Panc1 (cell line): ENCODE measurements around the gene GPA33. TPM values are rescaled to one million over a fixed set of nuclear protein-coding genes. Genes with fewer than 3 reads are reported as not detected.

Source experiments
- ATAC-seq: fragments of 200-7000 bp; cut with Tn5 transposase; 2 replicates; pipeline ENCODE4 v1.9.1; 2020; ENCODE audit warnings: mild to moderate bottlenecking, moderate library complexity
- BruUV-seq: library from RNA; stranded (reverse); fragments of 400-500 nt; replicated peaks from 2 replicates; lab custom pipeline; 2021; lab: Mats Ljungman, UMichigan
- CTCF ChIA-PET: fragments of 300-600 bp; sonication (Branson Sonifier 250); formaldehyde crosslinking; loops from one replicate; lab custom pipeline; 2022; ENCODE audit warnings: antibody characterized with exemption; lab: Charles Lee
- POLR2A ChIA-PET: fragments of 300-600 bp; sonication (Branson Sonifier 250); formaldehyde crosslinking; loops from one replicate; lab custom pipeline; 2022; ENCODE audit warnings: antibody characterized with exemption; lab: Charles Lee
- DNase-seq: peaks from one replicate; pipeline ENCODE4 v3.0.0-alpha.2; 2010; ENCODE audit warnings: low read depth, low spot score
- H3K27ac ChIP-seq: 2 replicates; pipeline ENCODE4 v1.5.1; 2011; ENCODE audit warnings: mild to moderate bottlenecking, low read length, inconsistent platforms
- H3K27me3 ChIP-seq: fragments of 200-500 bp; sonication (Bioruptor generic); 2 replicates; pipeline ENCODE4 v1.6.0; 2014; ENCODE audit warnings: low read length, inconsistent platforms; ENCODE audit not compliant: control insufficient read depth, insufficient read depth
- H3K36me3 ChIP-seq: fragments of 200-500 bp; sonication (Bioruptor generic); 2 replicates; pipeline ENCODE4 v1.5.1; 2014; ENCODE audit warnings: inconsistent platforms, mild to moderate bottlenecking, low read length, moderate library complexity; ENCODE audit not compliant: control insufficient read depth, insufficient read depth
- H3K4me1 ChIP-seq: 2 replicates; pipeline ENCODE4 v1.5.1; 2011; ENCODE audit warnings: inconsistent platforms, mild to moderate bottlenecking, low read length, moderate library complexity; ENCODE audit not compliant: control insufficient read depth, insufficient read depth
- H3K4me3 ChIP-seq, 2 experiments: 2 replicates each; pipeline ENCODE4 v1.5.1; 2011 to 2012; ENCODE audit warnings: low read depth in 2 of 2, low read length in 2 of 2, mild to moderate bottlenecking in 2 of 2, inconsistent platforms in 1 of 2, moderate library complexity in 1 of 2
- H3K9me3 ChIP-seq: fragments of 200-500 bp; sonication (Bioruptor generic); 2 replicates; pipeline ENCODE4 v1.5.1; 2014; ENCODE audit warnings: low read depth, mild to moderate bottlenecking, inconsistent platforms, low read length, moderate library complexity; ENCODE audit not compliant: control insufficient read depth, insufficient read depth
- CTCF ChIP-seq: fragments of 450-650 bp; IDR thresholded peaks from 2 replicates; pipeline ENCODE4 v1.5.1; 2017; ENCODE audit warnings: mild to moderate bottlenecking
- POLR2AphosphoS5 ChIP-seq: IDR thresholded peaks from 2 replicates; pipeline ENCODE4 v1.6.1; 2012; ENCODE audit warnings: mild to moderate bottlenecking, low read depth, low read length, moderate library complexity
- SIN3A ChIP-seq: IDR thresholded peaks from 2 replicates; pipeline ENCODE4 v1.6.1; 2012; ENCODE audit warnings: low read depth, mild to moderate bottlenecking, low read length, moderate library complexity, borderline replicate concordance; ENCODE audit not compliant: insufficient read depth
- TCF7L2 ChIP-seq: IDR thresholded peaks from 2 replicates; pipeline ENCODE4 v1.6.1; 2011; ENCODE audit warnings: mild to moderate bottlenecking, low read depth, low read length, inconsistent platforms
- in situ Hi-C: cut with HindIII; loops from 2 replicates; pipeline ENCODE4 v1.10.0; 2016; ENCODE audit warnings: low sequenced_read_pairs, low pct_unique_long_range_greater_than_20kb
- intact Hi-C: fragments of 100-400 bp; cut with micrococcal nuclease; formaldehyde crosslinking; loops from one replicate; pipeline ENCODE4 v1.10.0; 2022; ENCODE audit not compliant: unreplicated experiment
- total RNA-seq: library from RNA; stranded (reverse); gene quantifications from one replicate; pipeline ENCODE4 v1.2.1, GENCODE V29; 2021; ENCODE audit not compliant: unreplicated experiment
- TF ChIP-seq, protein P1 (sequence below), 2 experiments: IDR thresholded peaks; 2 replicates each; pipeline ENCODE4 v1.6.1; 2011 to 2012; ENCODE audit warnings: low read depth in 2 of 2, control low read depth in 1 of 2, low read length in 1 of 2, mild to moderate bottlenecking in 1 of 2, moderate library complexity in 1 of 2; ENCODE audit not compliant: insufficient read depth in 1 of 2

The GPA33 gene
- total RNA-seq, 1 experiment from 2014 or later = 0.18 TPM

GRCh38 chr1:167065471-167065870 is 24.7 kb downstream of the GPA33 start:
- POLR2A ChIA-PET = no interaction called here
- in situ Hi-C loops (no loop called here), intact Hi-C loops (loop anchor here (5.0 kb wide), 3 partner anchors 152 to 472 kb away; no protein-coding TSS in a partner anchor)
- no peak for ATAC-seq
- CTCF ChIA-PET = interaction anchor here (0.5 to 0.7 kb wide), 2 partner anchors 122 to 155 kb away, joined by 3 to 4 read pairs; no protein-coding TSS in a partner anchor
- Histone ChIP-seq H3K27ac (no peak overlapping the region), H3K27me3 (no peaks in the 10 kb centered on the region), H3K4me1 (no peaks in the 10 kb centered on the region), H3K36me3 (no peaks in the 10 kb centered on the region), H3K9me3 (no peaks in the 10 kb centered on the region), H3K4me3 (no peak overlapping the region)
- TF ChIP-seq POLR2AphosphoS5 (no peak), CTCF (no peak), SIN3A (no peak), TCF7L2 (no peak)
- TF ChIP-seq, protein P1, sequence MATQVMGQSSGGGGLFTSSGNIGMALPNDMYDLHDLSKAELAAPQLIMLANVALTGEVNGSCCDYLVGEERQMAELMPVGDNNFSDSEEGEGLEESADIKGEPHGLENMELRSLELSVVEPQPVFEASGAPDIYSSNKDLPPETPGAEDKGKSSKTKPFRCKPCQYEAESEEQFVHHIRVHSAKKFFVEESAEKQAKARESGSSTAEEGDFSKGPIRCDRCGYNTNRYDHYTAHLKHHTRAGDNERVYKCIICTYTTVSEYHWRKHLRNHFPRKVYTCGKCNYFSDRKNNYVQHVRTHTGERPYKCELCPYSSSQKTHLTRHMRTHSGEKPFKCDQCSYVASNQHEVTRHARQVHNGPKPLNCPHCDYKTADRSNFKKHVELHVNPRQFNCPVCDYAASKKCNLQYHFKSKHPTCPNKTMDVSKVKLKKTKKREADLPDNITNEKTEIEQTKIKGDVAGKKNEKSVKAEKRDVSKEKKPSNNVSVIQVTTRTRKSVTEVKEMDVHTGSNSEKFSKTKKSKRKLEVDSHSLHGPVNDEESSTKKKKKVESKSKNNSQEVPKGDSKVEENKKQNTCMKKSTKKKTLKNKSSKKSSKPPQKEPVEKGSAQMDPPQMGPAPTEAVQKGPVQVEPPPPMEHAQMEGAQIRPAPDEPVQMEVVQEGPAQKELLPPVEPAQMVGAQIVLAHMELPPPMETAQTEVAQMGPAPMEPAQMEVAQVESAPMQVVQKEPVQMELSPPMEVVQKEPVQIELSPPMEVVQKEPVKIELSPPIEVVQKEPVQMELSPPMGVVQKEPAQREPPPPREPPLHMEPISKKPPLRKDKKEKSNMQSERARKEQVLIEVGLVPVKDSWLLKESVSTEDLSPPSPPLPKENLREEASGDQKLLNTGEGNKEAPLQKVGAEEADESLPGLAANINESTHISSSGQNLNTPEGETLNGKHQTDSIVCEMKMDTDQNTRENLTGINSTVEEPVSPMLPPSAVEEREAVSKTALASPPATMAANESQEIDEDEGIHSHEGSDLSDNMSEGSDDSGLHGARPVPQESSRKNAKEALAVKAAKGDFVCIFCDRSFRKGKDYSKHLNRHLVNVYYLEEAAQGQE (IDR thresholded peaks at IDR 0.05; ENCODE audit: insufficient read depth in 1 of 2, low read depth in 2 of 2, low read length in 1 of 2) = no peak
- no peak for DNase-seq
- BruUV-seq = no TSS peak

GRCh38 chr1:167064621-167065020 is 25.6 kb downstream of the GPA33 start:
- no peaks in the 10 kb centered on the region for H3K36me3 ChIP-seq
- ChIA-PET CTCF (interaction anchor here (0.7 to 0.8 kb wide), 2 partner anchors 121 to 156 kb away, joined by 3 to 6 read pairs; partner anchors contain the start of gene POU2F1), POLR2A (no interaction called here)
- ATAC-seq (no peak), DNase-seq (no peak)
- no peak overlapping the region for H3K27ac ChIP-seq
- H3K4me3 ChIP-seq = no peak overlapping the region
- intact Hi-C loops (loop anchor here (5.0 kb wide), 3 partner anchors 153 to 473 kb away; no protein-coding TSS in a partner anchor), in situ Hi-C loops (no loop called here)
- no TSS peak for BruUV-seq
- TF ChIP-seq CTCF (no peak), SIN3A (no peak), TCF7L2 (no peak), POLR2AphosphoS5 (no peak)
- TF ChIP-seq, protein P1 (IDR thresholded peaks at IDR 0.05; ENCODE audit: insufficient read depth in 1 of 2, low read depth in 2 of 2, low read length in 1 of 2) = no peak
- H3K4me1 ChIP-seq = no peaks in the 10 kb centered on the region
- no peaks in the 10 kb centered on the region for H3K27me3 ChIP-seq
- H3K9me3 ChIP-seq = no peaks in the 10 kb centered on the region
